ENCODE measurements around the gene TTPAL. TPM values are rescaled to one million over a fixed set of nuclear protein-coding genes. Genes with fewer than 3 reads are reported as not detected.

The TTPAL gene
- total RNA-seq, 1 experiment from 2014 or later: 20.4 TPM

- no peak for TF ChIP-seq POLR2A (IDR thresholded peaks at IDR 0.05; ENCODE audit: borderline replicate concordance, extremely low read depth, insufficient read depth, insufficient read length)
- no peak for TF ChIP-seq RAD21 (IDR thresholded peaks at IDR 0.05; ENCODE audit: low read depth)
- TF ChIP-seq POLR2AphosphoS5 (IDR thresholded peaks at IDR 0.05; ENCODE audit: low read depth, low read length): no peak
- TF ChIP-seq ATF3 (IDR thresholded peaks at IDR 0.05): no peak
- Histone ChIP-seq H2AFZ (ENCODE audit: low read depth, low read length, poor library complexity, severe bottlenecking) (no peak overlapping the region), H4K20me1 (ENCODE audit: insufficient read depth) (no peaks in the 10 kb centered on the region), H3K9me2 (ENCODE audit: insufficient read depth) (no peaks in the 10 kb centered on the region), H3K27ac (ENCODE audit: low read depth, low read length) (no peak overlapping the region), H3K27me3 (ENCODE audit: insufficient read depth, low read length) (no peaks in the 10 kb centered on the region), H3K4me1 (ENCODE audit: control insufficient read depth in 1 of 2, insufficient read depth in 2 of 2, low read length in 2 of 2) (no peaks in the 10 kb centered on the region), H3K9ac (ENCODE audit: low read length) (no peak overlapping the region), H3K79me2 (ENCODE audit: insufficient read depth, low read length) (no peaks in the 10 kb centered on the region), H3K4me2 (ENCODE audit: low read length) (no peak overlapping the region), H3K9me3 (ENCODE audit: control insufficient read depth in 1 of 2, insufficient read depth in 1 of 2, low read depth in 1 of 2, low read length in 2 of 2) (no peaks in the 10 kb centered on the region), H3K4me3 (replicated peaks in 1 of 2; ENCODE audit: low read depth in 1 of 2, low read length in 2 of 2) (no peak overlapping the region), H3K36me3 (ENCODE audit: control insufficient read depth in 1 of 2, insufficient read depth in 2 of 2, low read length in 2 of 2) (no peaks in the 10 kb centered on the region)
- BruUV-seq (replicated peaks): no TSS peak
- ChIA-PET POLR2A (no interaction called here), CTCF (no interaction called here), RAD21 (ENCODE audit: low non-redundant PET in 1 of 2, low total read pairs in 2 of 2, uncharacterized antibody in 2 of 2, unreplicated experiment in 2 of 2) (no interaction called here)
- no peak for DNase-seq (ENCODE audit: low read depth, low spot score)
- ATAC-seq: no peak
- intact Hi-C loops (cut with micrococcal nuclease): no loop called here
These were observed 45.2 kb upstream of the TTPAL start for GRCh38 chr20:44430270-44431065.

- H3K27ac ChIP-seq (ENCODE audit: low read depth, low read length): no peak overlapping the region
- RAD21 ChIA-PET (ENCODE audit: low non-redundant PET in 1 of 2, low total read pairs in 2 of 2, uncharacterized antibody in 2 of 2, unreplicated experiment in 2 of 2): no interaction called here
- CTCF ChIA-PET: no interaction called here
- ATAC-seq (no peak), DNase-seq (ENCODE audit: low read depth, low spot score) (no peak)
- no peaks in the 10 kb centered on the region for H4K20me1 ChIP-seq (ENCODE audit: insufficient read depth)
- H3K9me2 ChIP-seq (ENCODE audit: insufficient read depth): no peaks in the 10 kb centered on the region
- H3K36me3 ChIP-seq (ENCODE audit: control insufficient read depth in 1 of 2, insufficient read depth in 2 of 2, low read length in 2 of 2): no peaks in the 10 kb centered on the region
- no peaks in the 10 kb centered on the region for H3K79me2 ChIP-seq (ENCODE audit: insufficient read depth, low read length)
- H2AFZ ChIP-seq (ENCODE audit: low read depth, low read length, poor library complexity, severe bottlenecking): no peak overlapping the region
- no peaks in the 10 kb centered on the region for H3K4me1 ChIP-seq (ENCODE audit: control insufficient read depth in 1 of 2, insufficient read depth in 2 of 2, low read length in 2 of 2)
- intact Hi-C loops (cut with micrococcal nuclease): no loop called here
- no peaks in the 10 kb centered on the region for H3K27me3 ChIP-seq (ENCODE audit: insufficient read depth, low read length)
- H3K4me3 ChIP-seq (replicated peaks in 1 of 2; ENCODE audit: low read depth in 1 of 2, low read length in 2 of 2): no peak overlapping the region
- no peaks in the 10 kb centered on the region for H3K9me3 ChIP-seq (ENCODE audit: control insufficient read depth in 1 of 2, insufficient read depth in 1 of 2, low read depth in 1 of 2, low read length in 2 of 2)
- POLR2A ChIA-PET: no interaction called here
- TF ChIP-seq JUND (IDR thresholded peaks at IDR 0.05) (no peak), TCF7L2 (IDR thresholded peaks at IDR 0.05; ENCODE audit: borderline replicate concordance, extremely low read depth, insufficient read depth, insufficient read length) (no peak), YY1 (IDR thresholded peaks at IDR 0.05; ENCODE audit: extremely low read depth, insufficient replicate concordance, low read depth, low read length) (no peak), POLR2AphosphoS5 (IDR thresholded peaks at IDR 0.05; ENCODE audit: low read depth, low read length) (no peak), SRF (IDR thresholded peaks at IDR 0.05; ENCODE audit: low read depth) (no peak), POLR2A (IDR thresholded peaks at IDR 0.05; ENCODE audit: borderline replicate concordance, extremely low read depth, insufficient read depth, insufficient read length) (no peak), EZH2 (IDR thresholded peaks at IDR 0.05) (no peak), ELF1 (IDR thresholded peaks at IDR 0.05; ENCODE audit: borderline replicate concordance, low read depth) (no peak), EGR1 (IDR thresholded peaks at IDR 0.05; ENCODE audit: low read depth) (no peak), REST (IDR thresholded peaks at IDR 0.05; ENCODE audit: low read depth) (no peak), SIN3A (IDR thresholded peaks at IDR 0.05; ENCODE audit: low read depth) (no peak), SP1 (IDR thresholded peaks at IDR 0.05; ENCODE audit: low read depth) (no peak)
- no peak overlapping the region for H3K9ac ChIP-seq (ENCODE audit: low read length)
- no TSS peak for BruUV-seq (replicated peaks)
- H3K4me2 ChIP-seq (ENCODE audit: low read length): no peak overlapping the region
These were observed 44.6 kb upstream of the TTPAL start for GRCh38 chr20:44431118-44431501.

All from HCT116 (cell line).